NCI-H82 (cell line): ENCODE measurements around the gene LRP1B.
"Not testable (repeated sequence)": the region's sequence is repeated elsewhere in the genome, so short reads cannot be mapped to it uniquely, and the experiment has no call there.

ENCODE experiments used
- DNase-seq: peaks from one replicate; lab custom pipeline; 2025; lab: John Stamatoyannopoulos, UW

LRP1B gene

GRCh38 chr2:141027221-141027620 is 1103.6 kb downstream of the LRP1B start:
- no peak for DNase-seq

- DNase-seq = no peak
These were observed 1109.2 kb downstream of the LRP1B start for GRCh38 chr2:141021611-141022010.

- DNase-seq = no peak
These were observed 1109.7 kb downstream of the LRP1B start for GRCh38 chr2:141021109-141021508.

GRCh38 chr2:141020346-141020745 is 1110.5 kb downstream of the LRP1B start:
- DNase-seq = no peak

- DNase-seq = peak; percentile 62
These were observed 1115.3 kb downstream of the LRP1B start for GRCh38 chr2:141015341-141016047.

- no peak for DNase-seq
These were observed 1126.7 kb downstream of the LRP1B start for GRCh38 chr2:141003967-141004657.

- DNase-seq = no peak
These were observed 1129.1 kb downstream of the LRP1B start for GRCh38 chr2:141001750-141002149.

- no peak for DNase-seq
These were observed 1132.2 kb downstream of the LRP1B start for GRCh38 chr2:140998577-140998976.

GRCh38 chr2:140998017-140998416 is 1132.8 kb downstream of the LRP1B start:
- DNase-seq = no peak

- no peak for DNase-seq
These were observed 1136.0 kb downstream of the LRP1B start for GRCh38 chr2:140994856-140995255.

GRCh38 chr2:140990416-140990815 is 1140.4 kb downstream of the LRP1B start:
- DNase-seq = no peak

GRCh38 chr2:140988597-140988996 is 1142.2 kb downstream of the LRP1B start:
- DNase-seq = no peak

GRCh38 chr2:140986456-140986855 is 1144.4 kb downstream of the LRP1B start:
- DNase-seq = peak; percentile 23

- no peak for DNase-seq
These were observed 1155.6 kb downstream of the LRP1B start for GRCh38 chr2:140975237-140975636.

GRCh38 chr2:140972724-140973123 is 1158.1 kb downstream of the LRP1B start:
- no peak for DNase-seq

- not testable (repeated sequence) for DNase-seq
These were observed 1166.5 kb downstream of the LRP1B start for GRCh38 chr2:140964324-140964723.

- no peak for DNase-seq
These were observed 1180.9 kb downstream of the LRP1B start for GRCh38 chr2:140949932-140950331.

- DNase-seq = no peak
These were observed 1183.6 kb downstream of the LRP1B start for GRCh38 chr2:140947236-140947635.

GRCh38 chr2:140943867-140944266 is 1186.9 kb downstream of the LRP1B start:
- DNase-seq = no peak

- no peak for DNase-seq
These were observed 1188.5 kb downstream of the LRP1B start for GRCh38 chr2:140942284-140942683.

- no peak for DNase-seq
These were observed 1201.0 kb downstream of the LRP1B start for GRCh38 chr2:140929849-140930248.

- DNase-seq = no peak
These were observed 1212.4 kb downstream of the LRP1B start for GRCh38 chr2:140918426-140918825.

- no peak for DNase-seq
These were observed 1214.4 kb downstream of the LRP1B start for GRCh38 chr2:140916410-140916809.

GRCh38 chr2:140910683-140911082 is 1220.1 kb downstream of the LRP1B start:
- DNase-seq = no peak
